HG03175 (cell line): ENCODE results near the gene SPOCK1.

Experiments used
- ATAC-seq: cut with Tn5 transposase; IDR thresholded peaks from one replicate; pipeline ENCODE4 v1.9.1; 2021; ENCODE audit warnings: mild to moderate bottlenecking, moderate library complexity; ENCODE audit not compliant: unreplicated experiment

SPOCK1 gene

GRCh38 chr5:137446151-137446550 lies 53.0 kb downstream of the SPOCK1 start:
- ATAC-seq, result no peak

- ATAC-seq, result no peak
These were observed 56.5 kb downstream of the SPOCK1 start for GRCh38 chr5:137442660-137443059.

- no peak for ATAC-seq
These were observed 57.6 kb downstream of the SPOCK1 start for GRCh38 chr5:137441476-137441875.

DNA sequence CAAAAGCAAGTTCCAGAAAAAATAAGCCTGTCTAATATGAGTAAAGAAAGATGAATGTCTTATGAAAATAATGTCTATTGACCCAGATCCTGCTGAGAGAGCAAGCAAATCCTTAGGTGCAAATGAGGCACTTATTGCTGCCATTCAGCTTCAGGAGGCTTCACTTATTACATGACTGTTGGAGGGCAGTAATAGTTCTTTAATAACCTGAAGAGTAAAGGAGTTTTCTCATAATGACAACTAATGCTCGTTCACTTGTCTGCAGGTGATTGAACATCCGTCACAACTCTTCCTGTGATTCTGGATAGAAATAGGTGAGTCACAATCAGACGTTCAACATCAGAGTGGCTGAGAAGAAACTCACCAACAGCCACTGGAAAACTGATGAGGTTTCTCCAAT lies 58.3 kb downstream of the SPOCK1 start:
- no peak for ATAC-seq

DNA sequence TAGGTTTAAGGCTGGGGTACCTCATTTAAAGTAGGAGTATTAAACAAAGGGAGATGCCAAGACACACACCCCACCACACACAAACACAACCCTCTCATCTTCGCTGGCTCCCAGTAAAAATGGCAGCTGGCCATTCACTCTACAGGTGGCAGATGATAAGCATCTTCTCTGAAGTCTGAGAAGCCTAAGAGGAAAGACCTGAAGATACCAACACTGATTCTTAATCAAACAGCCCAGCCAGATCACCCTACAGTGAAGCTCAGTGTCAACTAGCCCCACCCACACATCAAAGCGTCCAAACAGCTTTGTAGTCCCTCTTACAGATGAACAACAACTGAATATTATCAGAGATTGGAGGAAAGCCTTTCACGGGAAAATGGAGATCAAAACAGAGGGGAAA lies 59.5 kb downstream of the SPOCK1 start:
- ATAC-seq, result no peak

- ATAC-seq, result no peak
These were observed 60.2 kb downstream of the SPOCK1 start for GRCh38 chr5:137438932-137439331.

- ATAC-seq, result no peak
These were observed 61.4 kb downstream of the SPOCK1 start for GRCh38 chr5:137437774-137438173.

DNA sequence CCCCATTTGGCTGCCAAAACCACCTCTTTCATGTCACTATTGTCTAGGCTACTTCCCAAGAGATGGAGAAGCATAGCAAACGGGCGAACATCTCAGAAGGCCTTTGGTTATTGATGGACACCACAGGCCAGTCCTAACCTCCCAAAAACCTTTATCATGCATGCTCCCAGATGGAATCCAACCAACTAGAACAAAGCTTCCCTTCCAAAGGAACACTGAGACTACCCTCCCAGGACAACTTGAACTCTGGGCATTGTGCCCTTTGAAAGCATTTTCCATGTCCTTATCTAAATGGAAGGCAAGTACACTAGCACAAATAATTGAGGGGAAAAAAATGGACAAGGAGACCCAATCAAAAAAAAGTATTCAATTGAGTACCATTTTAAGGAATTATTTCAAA lies 65.6 kb downstream of the SPOCK1 start:
- no peak for ATAC-seq

DNA sequence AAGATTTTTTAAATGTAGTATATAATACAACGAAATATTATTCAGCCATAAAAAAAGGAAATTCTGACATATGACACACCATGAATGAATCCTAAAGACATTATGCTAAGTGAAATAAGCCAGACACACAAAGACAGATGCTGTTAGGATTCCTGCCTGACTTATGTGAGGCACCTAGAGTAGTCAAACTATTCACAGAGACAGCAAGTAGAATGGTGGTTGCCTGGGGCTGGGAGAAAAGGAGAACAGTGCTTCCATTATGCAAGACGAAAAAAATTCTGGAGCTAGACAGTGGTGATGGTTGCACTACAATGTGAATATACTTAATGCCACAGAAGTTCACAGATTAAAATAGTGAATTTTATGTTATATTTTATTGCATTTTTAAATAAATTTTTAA lies 66.8 kb downstream of the SPOCK1 start:
- no peak for ATAC-seq

DNA sequence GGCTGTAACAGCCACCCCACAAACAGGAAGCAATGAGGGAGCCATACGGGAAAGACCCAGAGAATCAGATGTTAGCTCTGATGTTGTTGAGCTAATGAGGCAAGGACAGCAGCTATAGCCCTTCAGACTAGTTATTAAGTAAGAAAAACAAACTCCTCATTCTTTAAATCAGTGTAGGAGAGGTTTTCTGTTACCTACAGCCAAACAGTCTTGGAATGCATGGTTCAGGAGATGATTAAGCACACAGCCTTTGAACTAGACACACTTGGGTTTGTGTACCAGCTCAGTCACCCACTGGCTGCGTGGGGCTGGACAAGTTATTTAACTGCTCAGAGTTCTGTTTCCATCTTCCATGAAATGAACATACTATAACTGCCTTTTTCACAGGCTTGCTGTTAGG lies 68.1 kb downstream of the SPOCK1 start:
- no peak for ATAC-seq

DNA sequence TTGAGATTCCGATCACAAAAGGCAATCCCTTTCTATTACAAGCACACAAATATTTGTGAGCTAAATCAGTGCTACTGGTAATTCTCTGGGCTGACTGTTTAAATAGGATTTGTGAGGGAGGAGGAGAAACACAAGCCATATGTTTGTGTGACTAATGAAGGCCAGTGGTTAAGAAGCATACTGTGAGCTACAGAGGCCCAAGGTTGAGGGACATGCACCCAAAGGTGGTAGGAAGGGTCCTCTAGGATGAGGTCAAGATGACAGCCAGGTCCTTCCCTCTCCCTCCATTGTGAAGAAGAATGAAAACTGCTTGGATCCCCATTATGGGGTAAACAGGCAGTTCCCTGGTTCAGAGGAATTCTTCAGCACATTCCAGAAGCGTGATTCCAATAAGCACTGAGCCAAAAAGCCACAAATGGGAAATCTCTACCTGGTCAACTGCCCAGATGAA lies 83.9 kb downstream of the SPOCK1 start:
- no peak for ATAC-seq

GRCh38 chr5:137414112-137414755 lies 84.9 kb downstream of the SPOCK1 start:
- no peak for ATAC-seq

DNA sequence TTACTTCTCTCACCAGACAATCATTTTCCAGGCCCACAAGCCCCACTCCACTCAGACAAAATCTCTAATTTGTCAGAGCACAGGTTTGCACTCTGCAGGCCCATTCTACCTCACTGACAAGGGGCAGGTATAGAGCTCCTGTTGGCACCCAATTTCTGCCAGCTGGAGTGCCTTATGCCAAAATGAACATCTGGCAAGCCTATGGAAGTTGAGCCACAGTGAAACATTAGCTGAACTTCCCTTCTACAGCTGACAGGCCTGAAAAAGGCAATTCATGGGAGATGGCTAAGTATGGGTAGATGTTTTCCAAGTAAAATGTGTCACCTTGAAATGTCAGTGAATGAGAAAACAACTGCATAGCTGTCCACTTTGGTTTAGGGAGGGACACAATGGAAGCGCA lies 87.0 kb downstream of the SPOCK1 start:
- no peak for ATAC-seq

DNA sequence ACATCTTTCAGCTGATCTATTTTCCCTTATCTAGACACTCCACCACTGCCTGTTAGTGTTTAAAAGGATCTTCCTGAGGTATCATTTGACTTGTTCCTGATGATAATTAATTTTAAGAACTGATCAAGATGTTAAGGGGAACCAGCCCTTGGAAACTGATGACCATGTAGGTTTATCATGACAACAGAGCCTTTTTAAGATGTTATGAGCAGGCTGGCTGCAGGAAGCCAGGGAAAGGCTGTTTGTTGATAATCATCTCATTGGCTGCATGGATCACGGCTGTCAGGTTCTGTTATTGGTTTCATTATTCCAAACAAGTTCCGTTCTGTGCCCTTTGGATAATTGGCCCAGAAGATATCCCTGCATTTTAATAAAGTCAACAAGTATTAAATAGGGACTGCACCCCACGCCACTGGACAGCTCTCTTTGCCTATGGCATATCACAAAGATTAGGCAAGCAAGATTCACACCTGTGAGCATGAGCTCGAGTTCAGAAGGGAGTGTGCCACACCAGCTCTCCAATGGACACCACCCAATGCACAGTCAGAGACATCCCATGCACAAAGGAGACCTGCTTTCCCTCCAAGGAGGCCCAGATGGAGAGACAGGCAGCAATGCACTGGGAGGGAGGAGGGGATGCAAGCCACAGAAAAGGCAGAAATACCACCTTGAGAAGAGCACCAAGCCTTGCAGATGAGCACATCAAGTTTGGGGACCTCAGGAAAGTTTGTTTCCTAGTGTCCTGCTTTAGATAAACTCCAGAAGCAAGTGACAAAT lies 88.7 kb downstream of the SPOCK1 start:
- ATAC-seq, result no peak

DNA sequence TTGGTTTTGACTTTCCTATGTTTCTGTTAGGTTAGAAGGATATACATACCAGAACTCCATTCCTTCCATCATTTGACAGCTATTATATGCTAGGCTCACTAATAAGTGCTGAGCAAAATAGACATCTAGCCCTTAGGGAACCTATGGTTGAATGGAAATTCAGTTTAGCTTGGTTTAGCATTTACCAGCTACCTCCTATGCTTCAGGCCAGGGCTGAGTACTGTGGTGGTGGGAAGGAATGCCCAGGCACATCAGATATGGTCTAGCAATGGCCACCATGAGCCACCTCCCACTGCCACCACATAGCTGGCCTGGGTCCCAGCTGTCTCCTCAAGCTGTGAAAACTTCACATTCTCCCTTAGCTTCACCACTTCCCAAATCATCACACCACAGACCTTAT lies 89.4 kb downstream of the SPOCK1 start:
- ATAC-seq, result no peak

GRCh38 chr5:137407090-137407489 lies 92.0 kb downstream of the SPOCK1 start:
- ATAC-seq, result no peak

DNA sequence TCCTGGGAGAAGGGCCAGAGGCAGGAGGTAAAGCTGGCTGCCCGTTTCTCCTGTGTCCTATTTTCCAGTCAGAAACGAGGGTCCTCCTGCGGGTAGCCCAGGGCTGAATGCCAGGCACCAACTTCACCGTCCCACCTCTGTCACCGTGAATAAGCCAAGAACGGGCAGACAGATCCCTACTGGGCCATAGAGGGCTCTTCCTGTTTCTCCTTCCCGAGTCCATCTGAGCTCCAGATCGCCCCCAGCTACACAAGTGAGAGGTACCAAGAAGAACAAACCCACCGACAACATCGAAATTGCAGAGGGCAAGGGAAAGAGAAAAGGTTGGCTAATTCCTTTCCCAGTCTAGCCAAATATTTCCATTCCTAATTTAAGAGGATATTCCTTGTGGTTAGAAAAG lies 93.7 kb downstream of the SPOCK1 start:
- ATAC-seq, result no peak

GRCh38 chr5:137403869-137404268 lies 95.3 kb downstream of the SPOCK1 start:
- no peak for ATAC-seq

DNA sequence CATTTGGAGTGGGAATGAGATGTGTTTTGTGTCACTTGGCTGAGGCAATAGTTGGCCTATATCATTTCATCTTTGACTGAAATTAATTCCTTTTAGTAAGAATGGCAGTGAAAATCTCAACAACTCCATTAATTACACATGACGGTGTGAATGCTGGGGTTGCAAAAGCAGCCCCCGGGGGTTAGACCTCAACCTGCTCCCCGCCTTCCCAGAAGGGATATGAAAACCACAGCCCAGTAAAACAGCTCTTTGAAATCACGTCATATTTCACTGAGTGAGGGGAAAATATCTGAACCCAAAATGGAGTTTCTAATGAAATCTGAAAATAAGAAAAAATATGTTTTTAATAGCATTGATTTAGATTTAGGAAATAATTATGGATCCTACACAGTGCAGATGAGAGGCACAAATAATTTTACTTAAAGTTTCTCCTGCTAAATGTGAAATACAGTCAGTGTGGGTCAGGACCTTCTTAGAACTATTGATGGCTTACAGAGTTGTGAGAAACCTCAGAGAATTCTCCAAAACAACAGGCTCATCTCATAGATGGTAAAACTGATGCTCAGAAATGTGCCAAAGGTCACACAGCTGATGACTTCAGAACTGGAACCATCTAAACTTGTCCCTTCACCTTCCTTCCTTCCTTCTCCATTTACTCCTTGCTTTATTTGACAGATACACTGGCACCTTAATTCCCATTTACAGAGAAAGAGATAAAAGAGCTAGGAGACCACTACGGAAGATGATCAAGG lies 96.5 kb downstream of the SPOCK1 start:
- ATAC-seq, result no peak

- no peak for ATAC-seq
These were observed 97.2 kb downstream of the SPOCK1 start for GRCh38 chr5:137401946-137402345.

- ATAC-seq, result no peak
These were observed 98.6 kb downstream of the SPOCK1 start for GRCh38 chr5:137400571-137400970.

DNA sequence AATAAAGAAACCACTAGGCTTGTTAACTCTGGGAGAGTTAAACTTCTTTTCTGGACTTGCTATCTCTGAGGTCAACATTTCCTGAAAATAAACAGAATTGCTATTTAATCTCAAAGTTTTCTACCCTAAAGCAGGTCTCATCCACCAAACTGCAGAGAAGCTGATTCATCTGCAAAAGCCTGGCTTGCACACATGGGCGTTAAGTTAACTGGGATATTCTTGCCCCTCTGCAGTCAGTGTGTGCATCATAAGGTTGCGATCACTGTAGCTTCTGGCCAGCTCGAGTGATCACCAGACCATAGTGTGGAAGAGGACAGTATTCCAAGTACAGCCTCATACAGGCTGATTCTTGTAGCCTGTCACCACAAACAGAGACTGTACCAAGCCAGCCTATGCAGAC lies 99.2 kb downstream of the SPOCK1 start:
- no peak for ATAC-seq
